Lower leg skin (tissue), 3 donors: ENCODE results near the gene KRTAP10-7.

Experiments
- POLR2A ChIP-seq, 2 donors: fragments of 450-650 bp; IDR thresholded peaks; one replicate each; pipeline ENCODE4 v1.6.1; 2016 to 2017; ENCODE audit warnings: antibody characterized with exemption in 2 of 2, mild to moderate bottlenecking in 1 of 2, moderate library complexity in 1 of 2
- TF ChIP-seq, protein P1 (sequence below), 3 donors: fragments of 450-650 bp; IDR thresholded peaks; one replicate each; pipeline ENCODE4 v1.5.1; 2016; ENCODE audit warnings: antibody characterized with exemption in 3 of 3, mild to moderate bottlenecking in 3 of 3, moderate library complexity in 2 of 3

DNA sequence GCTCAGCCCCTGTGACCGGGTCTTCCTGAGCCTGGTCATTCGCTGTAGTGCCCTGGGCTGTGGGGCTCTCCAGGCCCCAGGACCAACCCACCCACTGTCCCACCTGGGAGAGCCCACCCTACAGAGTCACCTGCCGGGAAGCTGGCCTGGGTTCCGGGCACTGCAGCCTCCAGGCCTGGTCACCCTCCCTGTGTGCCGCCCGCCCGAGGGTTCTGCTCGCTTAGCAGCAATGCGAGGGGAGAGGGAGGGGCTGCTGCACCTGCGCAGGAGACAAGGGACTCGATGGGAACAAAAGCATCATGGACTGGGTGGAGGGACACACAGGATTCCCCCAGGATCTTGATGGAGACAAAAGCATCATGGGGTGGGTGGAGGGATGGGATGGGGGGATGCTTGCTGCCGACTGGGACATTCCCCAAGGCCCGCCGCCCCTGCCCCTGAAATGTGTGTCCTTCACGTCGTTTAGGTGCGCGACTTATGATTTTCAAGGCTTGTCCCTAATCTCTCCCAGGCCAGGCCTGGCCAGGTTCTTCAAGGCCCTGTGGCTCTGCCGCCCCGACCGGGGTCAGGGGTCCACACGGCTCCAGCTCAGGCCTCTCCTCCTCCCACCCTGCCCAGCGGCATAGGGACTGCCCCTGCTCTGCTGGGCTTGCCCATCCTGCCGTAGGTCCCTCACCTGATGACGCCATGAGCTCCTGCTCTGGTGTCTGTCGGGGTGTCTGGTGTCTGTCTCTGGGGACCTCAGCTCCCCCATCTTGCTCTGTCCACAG lies 13.2 kb downstream of the KRTAP10-7 start:
- TF ChIP-seq, protein P1, sequence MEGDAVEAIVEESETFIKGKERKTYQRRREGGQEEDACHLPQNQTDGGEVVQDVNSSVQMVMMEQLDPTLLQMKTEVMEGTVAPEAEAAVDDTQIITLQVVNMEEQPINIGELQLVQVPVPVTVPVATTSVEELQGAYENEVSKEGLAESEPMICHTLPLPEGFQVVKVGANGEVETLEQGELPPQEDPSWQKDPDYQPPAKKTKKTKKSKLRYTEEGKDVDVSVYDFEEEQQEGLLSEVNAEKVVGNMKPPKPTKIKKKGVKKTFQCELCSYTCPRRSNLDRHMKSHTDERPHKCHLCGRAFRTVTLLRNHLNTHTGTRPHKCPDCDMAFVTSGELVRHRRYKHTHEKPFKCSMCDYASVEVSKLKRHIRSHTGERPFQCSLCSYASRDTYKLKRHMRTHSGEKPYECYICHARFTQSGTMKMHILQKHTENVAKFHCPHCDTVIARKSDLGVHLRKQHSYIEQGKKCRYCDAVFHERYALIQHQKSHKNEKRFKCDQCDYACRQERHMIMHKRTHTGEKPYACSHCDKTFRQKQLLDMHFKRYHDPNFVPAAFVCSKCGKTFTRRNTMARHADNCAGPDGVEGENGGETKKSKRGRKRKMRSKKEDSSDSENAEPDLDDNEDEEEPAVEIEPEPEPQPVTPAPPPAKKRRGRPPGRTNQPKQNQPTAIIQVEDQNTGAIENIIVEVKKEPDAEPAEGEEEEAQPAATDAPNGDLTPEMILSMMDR (IDR thresholded peaks at IDR 0.05) = no peak
- TF ChIP-seq POLR2A (IDR thresholded peaks at IDR 0.05) = no peak
